Ishikawa (cell line): ENCODE results near the gene CHN2.

Experiments
- MAX ChIP-seq: IDR thresholded peaks from 2 replicates; pipeline ENCODE4 v1.6.1; 2012
- NFIC ChIP-seq: IDR thresholded peaks from 2 replicates; pipeline ENCODE4 v1.6.1; 2012
- RAD21 ChIP-seq: IDR thresholded peaks from 2 replicates; pipeline ENCODE4 v1.6.1; 2012; ENCODE audit warnings: low read depth
- TEAD4 ChIP-seq: IDR thresholded peaks from 2 replicates; pipeline ENCODE4 v1.6.1; 2012
- YY1 ChIP-seq: IDR thresholded peaks from 2 replicates; pipeline ENCODE4 v1.6.1; 2012; ENCODE audit warnings: low read depth
- TF ChIP-seq, protein P1 (sequence below): IDR thresholded peaks from 2 replicates; pipeline ENCODE4 v1.6.1; 2012; ENCODE audit warnings: low read depth, mild to moderate bottlenecking

GRCh38 chr7:29511851-29512250 lies 317.3 kb downstream of the CHN2 start:
- no peak for TF ChIP-seq YY1
- TF ChIP-seq NFIC: no peak
- no peak for TF ChIP-seq MAX
- no peak for TF ChIP-seq TEAD4
- TF ChIP-seq, protein P1, sequence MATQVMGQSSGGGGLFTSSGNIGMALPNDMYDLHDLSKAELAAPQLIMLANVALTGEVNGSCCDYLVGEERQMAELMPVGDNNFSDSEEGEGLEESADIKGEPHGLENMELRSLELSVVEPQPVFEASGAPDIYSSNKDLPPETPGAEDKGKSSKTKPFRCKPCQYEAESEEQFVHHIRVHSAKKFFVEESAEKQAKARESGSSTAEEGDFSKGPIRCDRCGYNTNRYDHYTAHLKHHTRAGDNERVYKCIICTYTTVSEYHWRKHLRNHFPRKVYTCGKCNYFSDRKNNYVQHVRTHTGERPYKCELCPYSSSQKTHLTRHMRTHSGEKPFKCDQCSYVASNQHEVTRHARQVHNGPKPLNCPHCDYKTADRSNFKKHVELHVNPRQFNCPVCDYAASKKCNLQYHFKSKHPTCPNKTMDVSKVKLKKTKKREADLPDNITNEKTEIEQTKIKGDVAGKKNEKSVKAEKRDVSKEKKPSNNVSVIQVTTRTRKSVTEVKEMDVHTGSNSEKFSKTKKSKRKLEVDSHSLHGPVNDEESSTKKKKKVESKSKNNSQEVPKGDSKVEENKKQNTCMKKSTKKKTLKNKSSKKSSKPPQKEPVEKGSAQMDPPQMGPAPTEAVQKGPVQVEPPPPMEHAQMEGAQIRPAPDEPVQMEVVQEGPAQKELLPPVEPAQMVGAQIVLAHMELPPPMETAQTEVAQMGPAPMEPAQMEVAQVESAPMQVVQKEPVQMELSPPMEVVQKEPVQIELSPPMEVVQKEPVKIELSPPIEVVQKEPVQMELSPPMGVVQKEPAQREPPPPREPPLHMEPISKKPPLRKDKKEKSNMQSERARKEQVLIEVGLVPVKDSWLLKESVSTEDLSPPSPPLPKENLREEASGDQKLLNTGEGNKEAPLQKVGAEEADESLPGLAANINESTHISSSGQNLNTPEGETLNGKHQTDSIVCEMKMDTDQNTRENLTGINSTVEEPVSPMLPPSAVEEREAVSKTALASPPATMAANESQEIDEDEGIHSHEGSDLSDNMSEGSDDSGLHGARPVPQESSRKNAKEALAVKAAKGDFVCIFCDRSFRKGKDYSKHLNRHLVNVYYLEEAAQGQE: no peak
- no peak for TF ChIP-seq RAD21
